GM21381 (cell line): Measurements from ENCODE around the gene AKAP10.
"Not testable (repeated sequence)": the region's sequence is repeated elsewhere in the genome, so short reads cannot be mapped to it uniquely, and the experiment has no call there.

Experiments used
- ATAC-seq: cut with Tn5 transposase; IDR thresholded peaks from one replicate; pipeline ENCODE4 v1.9.1; 2021; ENCODE audit warnings: mild to moderate bottlenecking, moderate library complexity; ENCODE audit not compliant: unreplicated experiment

The AKAP10 gene

GRCh38 chr17:19979917-19980770, 2.5 kb upstream of the AKAP10 start:
- no peak for ATAC-seq

- ATAC-seq: no peak
Observed at GRCh38 chr17:19978805-19979211, 1.2 kb upstream of the AKAP10 start.

GRCh38 chr17:19978209-19978802, 678 bp upstream of the AKAP10 start:
- ATAC-seq: no peak

GRCh38 chr17:19975601-19976000, 2.0 kb downstream of the AKAP10 start:
- ATAC-seq: no peak

GRCh38 chr17:19973156-19973555, 4.5 kb downstream of the AKAP10 start:
- no peak for ATAC-seq

GRCh38 chr17:19962954-19963353, 14.7 kb downstream of the AKAP10 start:
- not testable (repeated sequence) for ATAC-seq

GRCh38 chr17:19958023-19958422, 19.6 kb downstream of the AKAP10 start:
- no peak for ATAC-seq

GRCh38 chr17:19955099-19955498, 22.5 kb downstream of the AKAP10 start:
- ATAC-seq: no peak

GRCh38 chr17:19951411-19951810, 26.2 kb downstream of the AKAP10 start:
- ATAC-seq: not testable (repeated sequence)

- not testable (repeated sequence) for ATAC-seq
Observed at GRCh38 chr17:19950624-19951195, 26.9 kb downstream of the AKAP10 start.

- no peak for ATAC-seq
Observed at GRCh38 chr17:19948116-19948943, 29.3 kb downstream of the AKAP10 start.

- ATAC-seq: no peak
Observed at GRCh38 chr17:19946921-19947320, 30.7 kb downstream of the AKAP10 start.

- no peak for ATAC-seq
Observed at GRCh38 chr17:19945009-19945626, 32.5 kb downstream of the AKAP10 start.

GRCh38 chr17:19943599-19943998, 34.0 kb downstream of the AKAP10 start:
- ATAC-seq: no peak

GRCh38 chr17:19943026-19943425, 34.6 kb downstream of the AKAP10 start:
- ATAC-seq: no peak

GRCh38 chr17:19940722-19941464, 36.7 kb downstream of the AKAP10 start:
- no peak for ATAC-seq

GRCh38 chr17:19939993-19940721, 37.5 kb downstream of the AKAP10 start:
- ATAC-seq: no peak

GRCh38 chr17:19938736-19939135, 38.9 kb downstream of the AKAP10 start:
- no peak for ATAC-seq

GRCh38 chr17:19937522-19937921, 40.1 kb downstream of the AKAP10 start:
- ATAC-seq: no peak
